Parathyroid adenoma (tissue), 2 donors: ENCODE measurements around the gene MACF1.

ENCODE experiments used
- H2AFZ ChIP-seq: fragments of 300-600 bp; sonication (generic); one replicate; pipeline ENCODE4 v1.7.0; 2017; ENCODE audit warnings: antibody characterized with exemption, mild to moderate bottlenecking
- H3K27ac ChIP-seq: fragments of 300-600 bp; sonication (generic); one replicate; pipeline ENCODE4 v1.7.0; 2017
- H3K27me3 ChIP-seq: fragments of 300-600 bp; sonication (generic); one replicate; pipeline ENCODE4 v1.7.0; 2017; ENCODE audit warnings: low read length; ENCODE audit not compliant: control insufficient read depth, insufficient read depth
- H3K36me3 ChIP-seq: fragments of 300-600 bp; sonication (generic); one replicate; pipeline ENCODE4 v1.7.0; 2017; ENCODE audit warnings: low read length; ENCODE audit not compliant: control insufficient read depth, insufficient read depth
- H3K4me1 ChIP-seq: fragments of 300-600 bp; sonication (generic); one replicate; pipeline ENCODE4 v1.7.0; 2017; ENCODE audit warnings: control low read depth
- H3K4me2 ChIP-seq: fragments of 300-600 bp; sonication (generic); one replicate; pipeline ENCODE4 v1.7.0; 2017; ENCODE audit warnings: low read length
- H3K4me3 ChIP-seq: fragments of 300-600 bp; sonication (generic); one replicate; pipeline ENCODE4 v1.7.0; 2017; ENCODE audit warnings: low read depth, low read length
- H3K79me2 ChIP-seq: fragments of 300-600 bp; sonication (generic); one replicate; pipeline ENCODE4 v1.7.0; 2017; ENCODE audit warnings: control low read depth
- H3K9ac ChIP-seq: fragments of 300-600 bp; sonication (generic); one replicate; pipeline ENCODE4 v1.7.0; 2017; ENCODE audit warnings: mild to moderate bottlenecking
- H3K9me3 ChIP-seq: fragments of 300-600 bp; sonication (generic); one replicate; pipeline ENCODE4 v1.7.0; 2017; ENCODE audit warnings: low read length; ENCODE audit not compliant: control insufficient read depth
- CTCF ChIP-seq: fragments of 300-600 bp; sonication (generic); IDR thresholded peaks from one replicate; pipeline ENCODE4 v1.7.0; 2017; ENCODE audit warnings: antibody characterized with exemption, mild to moderate bottlenecking
- donor health status: primary hyperparathyroidism.

Gene MACF1

GRCh38 chr1:39295901-39296300, 91.4 kb downstream of the MACF1 start:
- TF ChIP-seq CTCF: no peak
- Histone ChIP-seq H3K9ac (no peak overlapping the region), H3K4me2 (no peak overlapping the region), H3K9me3 (no peaks in the 10 kb centered on the region), H3K27me3 (no peaks in the 10 kb centered on the region), H3K4me1 (peaks cover 21% of the 10 kb centered on the region), H3K79me2 (no peaks in the 10 kb centered on the region), H2AFZ (no peak overlapping the region), H3K4me3 (no peak overlapping the region), H3K36me3 (no peaks in the 10 kb centered on the region), H3K27ac (peak overlapping the region; percentile 82)

- Histone ChIP-seq H3K27ac (no peak overlapping the region), H3K36me3 (no peaks in the 10 kb centered on the region)
Measured at GRCh38 chr1:39297551-39297950, 93.1 kb downstream of the MACF1 start.

GRCh38 chr1:39301606-39302005, 97.1 kb downstream of the MACF1 start:
- Histone ChIP-seq H3K27me3 (no peaks in the 10 kb centered on the region), H3K4me3 (no peak overlapping the region), H3K79me2 (no peaks in the 10 kb centered on the region), H3K4me1 (no peaks in the 10 kb centered on the region), H2AFZ (no peak overlapping the region), H3K36me3 (no peaks in the 10 kb centered on the region), H3K4me2 (no peak overlapping the region), H3K9me3 (no peaks in the 10 kb centered on the region), H3K9ac (no peak overlapping the region), H3K27ac (no peak overlapping the region)
- TF ChIP-seq CTCF: no peak

More at GRCh38 chr1:39297551-39297950, 93.1 kb downstream of the MACF1 start:
- Histone ChIP-seq H3K9me3 (no peaks in the 10 kb centered on the region), H2AFZ (no peak overlapping the region), H3K9ac (no peak overlapping the region), H3K79me2 (no peaks in the 10 kb centered on the region), H3K4me3 (no peak overlapping the region), H3K27me3 (no peaks in the 10 kb centered on the region), H3K4me1 (peaks cover 15% of the 10 kb centered on the region), H3K4me2 (no peak overlapping the region)
- TF ChIP-seq CTCF: no peak

- Histone ChIP-seq H3K4me1 (peaks cover 5% of the 10 kb centered on the region), H3K36me3 (no peaks in the 10 kb centered on the region), H3K9me3 (no peaks in the 10 kb centered on the region), H3K27ac (no peak overlapping the region), H3K27me3 (no peaks in the 10 kb centered on the region), H3K4me2 (no peak overlapping the region), H3K9ac (no peak overlapping the region), H3K79me2 (no peaks in the 10 kb centered on the region), H3K4me3 (no peak overlapping the region), H2AFZ (no peak overlapping the region)
- no peak for TF ChIP-seq CTCF
Measured at GRCh38 chr1:39305555-39305954, 101.1 kb downstream of the MACF1 start.

- H3K79me2 ChIP-seq: no peaks in the 10 kb centered on the region
- TF ChIP-seq CTCF: no peak
- no peaks in the 10 kb centered on the region for H3K36me3 ChIP-seq
- no peak overlapping the region for H3K9ac ChIP-seq
- H3K4me3 ChIP-seq: no peak overlapping the region
- peaks cover 9% of the 10 kb centered on the region for H3K4me1 ChIP-seq
- no peaks in the 10 kb centered on the region for H3K27me3 ChIP-seq
- H3K9me3 ChIP-seq: no peaks in the 10 kb centered on the region
- H2AFZ ChIP-seq: no peak overlapping the region
- peak overlapping the region; percentile 47 for H3K27ac ChIP-seq
- H3K4me2 ChIP-seq: no peak overlapping the region
Measured at GRCh38 chr1:39310015-39310414, 105.5 kb downstream of the MACF1 start.
